SK-N-SH (cell line): ENCODE results near the gene DLG2. TPM values are rescaled to one million over a fixed set of nuclear protein-coding genes. Genes with fewer than 3 reads are reported as not detected.

ENCODE experiments used
- CTCF ChIA-PET: fragments of 300-600, 350-600 bp; formaldehyde crosslinking; extraction: SDS; loops from one replicate; lab custom pipeline; 2021; lab: Yijun Ruan, JAX
- POLR2A ChIA-PET: fragments of 350-600 bp; sonication (Branson Sonifier 250); formaldehyde crosslinking; extraction: SDS; loops from one replicate; lab custom pipeline; 2020; ENCODE audit warnings: antibody characterized with exemption, inconsistent platforms; lab: Yijun Ruan, JAX
- DNase-seq: peaks from one replicate; pipeline ENCODE4 v3.0.0; 2012
- H2AFZ ChIP-seq: fragments of 200-600 bp; sonication (generic); 2 replicates; pipeline ENCODE4 v1.8.1; 2016; ENCODE audit warnings: antibody characterized with exemption, mild to moderate bottlenecking, low read depth
- H3F3A ChIP-seq: fragments of 200-600 bp; sonication (generic); replicated peaks from 2 replicates; pipeline ENCODE3; 2016; ENCODE audit warnings: antibody characterized with exemption, mild to moderate bottlenecking; ENCODE audit not compliant: insufficient read depth
- H3K27ac ChIP-seq, 2 experiments: fragments of 200-500 bp in 1 of 2; fragments of 200-600 bp in 1 of 2; sonication (Bioruptor generic) in 1 of 2; sonication (generic), shearing (Covaris generic) in 1 of 2; 2 replicates each; pipeline versions ENCODE4 v1.5.1 to v1.6.1; 2014 to 2016; ENCODE audit warnings: low read depth in 2 of 2, inconsistent platforms in 1 of 2, low read length in 1 of 2, mild to moderate bottlenecking in 1 of 2, mixed read lengths in 1 of 2
- H3K27me3 ChIP-seq: fragments of 200-600 bp; sonication (generic), shearing (Covaris generic); 2 replicates; pipeline ENCODE4 v1.6.1; 2016; ENCODE audit warnings: mixed run types; ENCODE audit not compliant: insufficient read depth
- H3K36me3 ChIP-seq, 2 experiments: fragments of 200-500 bp in 1 of 2; fragments of 200-600 bp in 1 of 2; sonication (Bioruptor generic) in 1 of 2; sonication (generic) in 1 of 2; replicated peaks in 1 of 2; 2 replicates each; pipeline versions ENCODE3 to v1.5.1; 2014 to 2016; ENCODE audit warnings: low read length in 1 of 2, mild to moderate bottlenecking in 1 of 2; ENCODE audit not compliant: insufficient read depth in 2 of 2, control insufficient read depth in 1 of 2
- H3K4me1 ChIP-seq, 2 experiments: fragments of 200-500 bp in 1 of 2; fragments of 200-600 bp in 1 of 2; sonication (Bioruptor generic) in 1 of 2; sonication (generic), shearing (Covaris generic) in 1 of 2; 2 replicates each; pipeline versions ENCODE4 v1.5.1 to v1.6.1; 2014 to 2016; ENCODE audit warnings: low read depth in 1 of 2, low read length in 1 of 2, mixed run types in 1 of 2; ENCODE audit not compliant: insufficient read depth in 2 of 2, control insufficient read depth in 1 of 2
- H3K4me2 ChIP-seq: fragments of 200-600 bp; sonication (generic), shearing (Covaris generic); 2 replicates; pipeline ENCODE4 v1.6.1; 2017; ENCODE audit warnings: mixed run types
- H3K4me3 ChIP-seq, 2 experiments: fragments of 200-500 bp in 1 of 2; fragments of 200-600 bp in 1 of 2; sonication (Bioruptor generic) in 1 of 2; sonication (generic), shearing (Covaris generic) in 1 of 2; 2 replicates each; pipeline versions ENCODE4 v1.5.1 to v1.8.1; 2014 to 2016; ENCODE audit warnings: low read depth in 2 of 2, inconsistent platforms in 1 of 2, low read length in 1 of 2, mild to moderate bottlenecking in 1 of 2, mixed read lengths in 1 of 2, moderate library complexity in 1 of 2
- H3K79me2 ChIP-seq: fragments of 200-600 bp; sonication (generic); 2 replicates; pipeline ENCODE4 v1.8.1; 2017; ENCODE audit warnings: mild to moderate bottlenecking; ENCODE audit not compliant: insufficient read depth
- H3K9ac ChIP-seq: fragments of 200-600 bp; sonication (generic); 2 replicates; pipeline ENCODE4 v1.6.1; 2017; ENCODE audit warnings: mixed run types
- H3K9me2 ChIP-seq: fragments of 200-600 bp; sonication (generic); 2 replicates; pipeline ENCODE4 v1.6.1; 2017; ENCODE audit warnings: mixed run types
- H3K9me3 ChIP-seq: fragments of 200-600 bp; sonication (generic); 2 replicates; pipeline ENCODE4 v1.6.1; 2017; ENCODE audit warnings: mixed run types, mild to moderate bottlenecking, moderate library complexity
- H4K20me1 ChIP-seq: fragments of 200-600 bp; sonication (generic); 2 replicates; pipeline ENCODE4 v1.6.1; 2017; ENCODE audit warnings: mild to moderate bottlenecking, mixed run types; ENCODE audit not compliant: insufficient read depth
- EZH2phosphoT487 ChIP-seq: fragments of 200-600 bp; sonication (generic); IDR thresholded peaks from 2 replicates; pipeline ENCODE4 v1.6.1; 2017; ENCODE audit warnings: low read depth, mixed run types, mild to moderate bottlenecking, antibody characterized with exemption, moderate library complexity, borderline replicate concordance
- JUND ChIP-seq: IDR thresholded peaks from 2 replicates; pipeline ENCODE4 v1.4.0; 2012
- NRF1 ChIP-seq: IDR thresholded peaks from 2 replicates; pipeline ENCODE4 v1.6.1; 2012; ENCODE audit warnings: low read depth, mild to moderate bottlenecking, low read length
- POLR2AphosphoS5 ChIP-seq: IDR thresholded peaks from 2 replicates; pipeline ENCODE4 v1.6.1; 2012; ENCODE audit warnings: low read depth, low read length
- RAD21 ChIP-seq: IDR thresholded peaks from 2 replicates; pipeline ENCODE4 v1.6.1; 2012; ENCODE audit warnings: mild to moderate bottlenecking, low read length
- RCOR1 ChIP-seq: fragments of 150-350 bp; IDR thresholded peaks from 2 replicates; pipeline ENCODE4 v1.6.1; 2017; ENCODE audit warnings: antibody characterized with exemption, low read length
- RFX5 ChIP-seq: IDR thresholded peaks from 2 replicates; pipeline ENCODE4 v1.6.1; 2012; ENCODE audit warnings: mild to moderate bottlenecking, improper control_type of control experiment, low read length
- RXRA ChIP-seq: IDR thresholded peaks from 2 replicates; pipeline ENCODE4 v1.4.0; 2012; ENCODE audit warnings: low read depth, mild to moderate bottlenecking, borderline replicate concordance
- TAF1 ChIP-seq: IDR thresholded peaks from 2 replicates; pipeline ENCODE4 v1.6.1; 2012; ENCODE audit warnings: low read depth, mild to moderate bottlenecking, low read length, moderate library complexity, borderline replicate concordance
- TCF12 ChIP-seq: IDR thresholded peaks from 2 replicates; pipeline ENCODE4 v1.4.0; 2012
- TEAD4 ChIP-seq: IDR thresholded peaks from 2 replicates; pipeline ENCODE4 v1.4.0; 2012; ENCODE audit warnings: mild to moderate bottlenecking, borderline replicate concordance; ENCODE audit not compliant: insufficient read depth
- YY1 ChIP-seq: IDR thresholded peaks from 2 replicates; pipeline ENCODE4 v1.4.0; 2012; ENCODE audit warnings: low read depth, mild to moderate bottlenecking
- WGBS: methylation state at CpG from one replicate; pipeline ENCODE4 v1.1.6; 2017; ENCODE audit warnings: low lambda C conversion rate; 5-methylcytosine and 5-hydroxymethylcytosine counted together
- polyA plus RNA-seq, 3 experiments: library from polyadenylated mRNA; depleted of rRNA; stranded (reverse); fragments of >200 nt; gene quantifications; 2 replicates each; pipeline ENCODE4 v1.2.3, GENCODE V29; 2012
- TF ChIP-seq, protein P1 (sequence below): fragments of 200-600 bp; sonication (generic); IDR thresholded peaks from 2 replicates; pipeline ENCODE4 v1.6.1; 2017; ENCODE audit warnings: antibody characterized with exemption, mild to moderate bottlenecking, moderate library complexity
- TF ChIP-seq, protein P2 (sequence below): IDR thresholded peaks from 2 replicates; pipeline ENCODE4 v1.4.0; 2012; ENCODE audit warnings: low read depth
- TF ChIP-seq, protein P3 (sequence below): IDR thresholded peaks from 2 replicates; pipeline ENCODE4 v1.4.0; 2012; ENCODE audit warnings: low read depth, borderline replicate concordance
- TF ChIP-seq, protein P4 (sequence below): IDR thresholded peaks from 2 replicates; pipeline ENCODE4 v1.6.1; 2012; ENCODE audit warnings: mild to moderate bottlenecking, low read depth, low read length, moderate library complexity
- TF ChIP-seq, protein P5 (sequence below): fragments of 150-350 bp; IDR thresholded peaks from 2 replicates; pipeline ENCODE4 v1.6.1; 2017; ENCODE audit warnings: antibody characterized with exemption, low read length, low read depth, borderline replicate concordance

Gene DLG2
- polyA plus RNA-seq, 1 of the 3 experiments (the other 2 are of a cell fraction) = 0.21 TPM

DNA sequence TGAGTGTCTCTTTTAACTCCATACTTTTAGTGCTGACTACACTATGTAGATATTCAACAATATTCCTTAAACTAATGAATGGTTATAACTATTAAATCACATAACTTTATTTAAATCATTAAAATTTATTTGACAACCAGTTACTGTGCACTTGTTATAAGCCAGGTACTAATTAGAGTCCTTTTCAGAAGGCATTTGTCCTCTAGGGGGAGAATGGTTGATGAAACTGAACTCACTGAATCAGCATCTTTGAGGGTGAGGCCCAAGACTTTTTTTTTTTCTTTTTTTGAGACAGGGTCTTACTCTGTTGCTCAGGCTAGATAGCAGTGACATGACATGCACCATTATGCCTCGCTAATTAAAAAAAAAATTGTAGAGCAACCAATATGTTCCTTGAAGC is 1825.3 kb downstream of the DLG2 start:
- Histone ChIP-seq H3K9ac (no peak overlapping the region), H3K4me2 (no peak overlapping the region), H3F3A (no peaks in the 10 kb centered on the region), H3K27ac (no peak overlapping the region), H3K4me3 (no peak overlapping the region), H3K9me2 (no peaks in the 10 kb centered on the region), H3K36me3 (no peaks in the 10 kb centered on the region), H3K9me3 (no peaks in the 10 kb centered on the region), H3K79me2 (no peaks in the 10 kb centered on the region), H4K20me1 (no peaks in the 10 kb centered on the region), H3K4me1 (no peaks in the 10 kb centered on the region), H3K27me3 (no peaks in the 10 kb centered on the region), H2AFZ (no peak overlapping the region)
- POLR2A ChIA-PET = no interaction called here
- TF ChIP-seq YY1 (no peak), TCF12 (no peak)
- TF ChIP-seq, protein P1, sequence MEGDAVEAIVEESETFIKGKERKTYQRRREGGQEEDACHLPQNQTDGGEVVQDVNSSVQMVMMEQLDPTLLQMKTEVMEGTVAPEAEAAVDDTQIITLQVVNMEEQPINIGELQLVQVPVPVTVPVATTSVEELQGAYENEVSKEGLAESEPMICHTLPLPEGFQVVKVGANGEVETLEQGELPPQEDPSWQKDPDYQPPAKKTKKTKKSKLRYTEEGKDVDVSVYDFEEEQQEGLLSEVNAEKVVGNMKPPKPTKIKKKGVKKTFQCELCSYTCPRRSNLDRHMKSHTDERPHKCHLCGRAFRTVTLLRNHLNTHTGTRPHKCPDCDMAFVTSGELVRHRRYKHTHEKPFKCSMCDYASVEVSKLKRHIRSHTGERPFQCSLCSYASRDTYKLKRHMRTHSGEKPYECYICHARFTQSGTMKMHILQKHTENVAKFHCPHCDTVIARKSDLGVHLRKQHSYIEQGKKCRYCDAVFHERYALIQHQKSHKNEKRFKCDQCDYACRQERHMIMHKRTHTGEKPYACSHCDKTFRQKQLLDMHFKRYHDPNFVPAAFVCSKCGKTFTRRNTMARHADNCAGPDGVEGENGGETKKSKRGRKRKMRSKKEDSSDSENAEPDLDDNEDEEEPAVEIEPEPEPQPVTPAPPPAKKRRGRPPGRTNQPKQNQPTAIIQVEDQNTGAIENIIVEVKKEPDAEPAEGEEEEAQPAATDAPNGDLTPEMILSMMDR = peak; percentile 32; the same call in 1 of the 2 replicates
- 42% methylated on average over 1 of the region's 1 CpG for WGBS
- no peak for DNase-seq
- CTCF ChIA-PET = interaction anchor here (0.9 to 3.2 kb wide), 6 partner anchors 9 to 509 kb away, joined by 4 to 13 read pairs (median 5); no protein-coding TSS in a partner anchor

DNA sequence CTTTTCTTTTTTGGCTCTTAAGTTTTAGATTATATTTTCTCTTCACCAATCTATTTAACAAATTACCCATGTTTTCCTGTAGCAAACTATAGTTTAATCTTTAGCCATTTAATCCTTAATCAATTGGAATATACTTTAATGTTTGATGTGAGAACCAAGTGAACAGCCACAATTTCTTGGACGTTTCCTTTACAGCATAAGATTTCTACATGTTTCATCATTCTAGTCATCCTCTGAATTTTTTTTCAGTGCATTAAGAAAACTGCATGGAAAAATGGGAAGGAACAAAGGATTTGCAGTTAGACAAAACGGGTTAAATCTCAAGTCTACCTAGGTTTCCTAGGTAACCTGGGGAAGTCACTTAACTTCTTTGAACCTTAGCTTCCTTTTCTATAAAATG is 1833.8 kb downstream of the DLG2 start:
- Histone ChIP-seq H3K4me1 (no peaks in the 10 kb centered on the region), H4K20me1 (no peaks in the 10 kb centered on the region), H3K9ac (no peak overlapping the region), H3K79me2 (no peaks in the 10 kb centered on the region), H3K4me3 (no peak overlapping the region), H2AFZ (no peak overlapping the region), H3K9me2 (no peaks in the 10 kb centered on the region), H3K9me3 (no peaks in the 10 kb centered on the region), H3K4me2 (no peak overlapping the region), H3K27me3 (no peaks in the 10 kb centered on the region), H3K27ac (no peak overlapping the region), H3F3A (no peaks in the 10 kb centered on the region), H3K36me3 (no peaks in the 10 kb centered on the region)
- POLR2A ChIA-PET = no interaction called here
- CTCF ChIA-PET = interaction anchor here (1.1 kb wide), 1 partner anchor 13 kb away, joined by 4 read pairs; no protein-coding TSS in a partner anchor
- no peak for DNase-seq
- WGBS = 48% methylated on average over 2 of the region's 2 CpGs
- TF ChIP-seq TEAD4 (no peak), RXRA (no peak), TAF1 (no peak), NRF1 (no peak), JUND (no peak), RAD21 (no peak), POLR2AphosphoS5 (no peak), RFX5 (no peak), RCOR1 (no peak), EZH2phosphoT487 (no peak)
- TF ChIP-seq, protein P2, sequence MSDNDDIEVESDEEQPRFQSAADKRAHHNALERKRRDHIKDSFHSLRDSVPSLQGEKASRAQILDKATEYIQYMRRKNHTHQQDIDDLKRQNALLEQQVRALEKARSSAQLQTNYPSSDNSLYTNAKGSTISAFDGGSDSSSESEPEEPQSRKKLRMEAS = no peak
- TF ChIP-seq, protein P3, sequence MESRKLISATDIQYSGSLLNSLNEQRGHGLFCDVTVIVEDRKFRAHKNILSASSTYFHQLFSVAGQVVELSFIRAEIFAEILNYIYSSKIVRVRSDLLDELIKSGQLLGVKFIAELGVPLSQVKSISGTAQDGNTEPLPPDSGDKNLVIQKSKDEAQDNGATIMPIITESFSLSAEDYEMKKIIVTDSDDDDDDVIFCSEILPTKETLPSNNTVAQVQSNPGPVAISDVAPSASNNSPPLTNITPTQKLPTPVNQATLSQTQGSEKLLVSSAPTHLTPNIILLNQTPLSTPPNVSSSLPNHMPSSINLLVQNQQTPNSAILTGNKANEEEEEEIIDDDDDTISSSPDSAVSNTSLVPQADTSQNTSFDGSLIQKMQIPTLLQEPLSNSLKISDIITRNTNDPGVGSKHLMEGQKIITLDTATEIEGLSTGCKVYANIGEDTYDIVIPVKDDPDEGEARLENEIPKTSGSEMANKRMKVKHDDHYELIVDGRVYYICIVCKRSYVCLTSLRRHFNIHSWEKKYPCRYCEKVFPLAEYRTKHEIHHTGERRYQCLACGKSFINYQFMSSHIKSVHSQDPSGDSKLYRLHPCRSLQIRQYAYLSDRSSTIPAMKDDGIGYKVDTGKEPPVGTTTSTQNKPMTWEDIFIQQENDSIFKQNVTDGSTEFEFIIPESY = no peak
- TF ChIP-seq, protein P4, sequence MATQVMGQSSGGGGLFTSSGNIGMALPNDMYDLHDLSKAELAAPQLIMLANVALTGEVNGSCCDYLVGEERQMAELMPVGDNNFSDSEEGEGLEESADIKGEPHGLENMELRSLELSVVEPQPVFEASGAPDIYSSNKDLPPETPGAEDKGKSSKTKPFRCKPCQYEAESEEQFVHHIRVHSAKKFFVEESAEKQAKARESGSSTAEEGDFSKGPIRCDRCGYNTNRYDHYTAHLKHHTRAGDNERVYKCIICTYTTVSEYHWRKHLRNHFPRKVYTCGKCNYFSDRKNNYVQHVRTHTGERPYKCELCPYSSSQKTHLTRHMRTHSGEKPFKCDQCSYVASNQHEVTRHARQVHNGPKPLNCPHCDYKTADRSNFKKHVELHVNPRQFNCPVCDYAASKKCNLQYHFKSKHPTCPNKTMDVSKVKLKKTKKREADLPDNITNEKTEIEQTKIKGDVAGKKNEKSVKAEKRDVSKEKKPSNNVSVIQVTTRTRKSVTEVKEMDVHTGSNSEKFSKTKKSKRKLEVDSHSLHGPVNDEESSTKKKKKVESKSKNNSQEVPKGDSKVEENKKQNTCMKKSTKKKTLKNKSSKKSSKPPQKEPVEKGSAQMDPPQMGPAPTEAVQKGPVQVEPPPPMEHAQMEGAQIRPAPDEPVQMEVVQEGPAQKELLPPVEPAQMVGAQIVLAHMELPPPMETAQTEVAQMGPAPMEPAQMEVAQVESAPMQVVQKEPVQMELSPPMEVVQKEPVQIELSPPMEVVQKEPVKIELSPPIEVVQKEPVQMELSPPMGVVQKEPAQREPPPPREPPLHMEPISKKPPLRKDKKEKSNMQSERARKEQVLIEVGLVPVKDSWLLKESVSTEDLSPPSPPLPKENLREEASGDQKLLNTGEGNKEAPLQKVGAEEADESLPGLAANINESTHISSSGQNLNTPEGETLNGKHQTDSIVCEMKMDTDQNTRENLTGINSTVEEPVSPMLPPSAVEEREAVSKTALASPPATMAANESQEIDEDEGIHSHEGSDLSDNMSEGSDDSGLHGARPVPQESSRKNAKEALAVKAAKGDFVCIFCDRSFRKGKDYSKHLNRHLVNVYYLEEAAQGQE = no peak
- TF ChIP-seq, protein P1 = no peak
- TF ChIP-seq, protein P5, sequence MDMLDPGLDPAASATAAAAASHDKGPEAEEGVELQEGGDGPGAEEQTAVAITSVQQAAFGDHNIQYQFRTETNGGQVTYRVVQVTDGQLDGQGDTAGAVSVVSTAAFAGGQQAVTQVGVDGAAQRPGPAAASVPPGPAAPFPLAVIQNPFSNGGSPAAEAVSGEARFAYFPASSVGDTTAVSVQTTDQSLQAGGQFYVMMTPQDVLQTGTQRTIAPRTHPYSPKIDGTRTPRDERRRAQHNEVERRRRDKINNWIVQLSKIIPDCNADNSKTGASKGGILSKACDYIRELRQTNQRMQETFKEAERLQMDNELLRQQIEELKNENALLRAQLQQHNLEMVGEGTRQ = no peak
